Measurements from ENCODE around the gene VPREB3. TPM values are rescaled to one million over a fixed set of nuclear protein-coding genes. Genes with fewer than 3 reads are reported as not detected.

Gene VPREB3
- total RNA-seq, 1 donor from 2014 or later: not detected

Other genes with a start within 250 kb of the VPREB3 start
- gene IGLL1, start 174.1 kb downstream of the VPREB3 start, total RNA-seq (ENCODE audit: insufficient read depth, low replicate concordance): not detected
- gene DRICH1, start 122.1 kb downstream of the VPREB3 start, total RNA-seq (ENCODE audit: insufficient read depth, low replicate concordance): not detected
- gene RGL4, start 63.4 kb downstream of the VPREB3 start, total RNA-seq (ENCODE audit: insufficient read depth, low replicate concordance): 3.1 TPM
- gene ZNF70, start 3.3 kb downstream of the VPREB3 start, total RNA-seq (ENCODE audit: insufficient read depth, low replicate concordance): 5.3 TPM
- not detected for gene C22orf15, start 8.6 kb upstream of the VPREB3 start, total RNA-seq (ENCODE audit: insufficient read depth, low replicate concordance)
- not detected for gene CHCHD10, start 13.5 kb upstream of the VPREB3 start, total RNA-seq (ENCODE audit: insufficient read depth, low replicate concordance)
- 13.7 TPM for gene MMP11, start 18.4 kb upstream of the VPREB3 start, total RNA-seq (ENCODE audit: insufficient read depth, low replicate concordance)
- gene SMARCB1, start 32.5 kb upstream of the VPREB3 start, total RNA-seq (ENCODE audit: insufficient read depth, low replicate concordance): 8.9 TPM
- not detected for gene DERL3, start 84.6 kb upstream of the VPREB3 start, total RNA-seq (ENCODE audit: insufficient read depth, low replicate concordance)
- gene SLC2A11, start 103.5 kb upstream of the VPREB3 start, total RNA-seq (ENCODE audit: insufficient read depth, low replicate concordance): 6.7 TPM
- 202 TPM for gene MIF, start 140.0 kb upstream of the VPREB3 start, total RNA-seq (ENCODE audit: insufficient read depth, low replicate concordance)
- 7.2 TPM for gene GSTT2B, start 206.8 kb upstream of the VPREB3 start, total RNA-seq (ENCODE audit: insufficient read depth, low replicate concordance)
- gene DDTL, start 212.5 kb upstream of the VPREB3 start, total RNA-seq (ENCODE audit: insufficient read depth, low replicate concordance): 3.6 TPM
- gene DDT, start 220.0 kb upstream of the VPREB3 start, total RNA-seq (ENCODE audit: insufficient read depth, low replicate concordance): 21.4 TPM
- not detected for gene GSTT2, start 225.7 kb upstream of the VPREB3 start, total RNA-seq (ENCODE audit: insufficient read depth, low replicate concordance)